H9 (cell line): ENCODE results near the gene SDC4. TPM values are rescaled to one million over a fixed set of nuclear protein-coding genes. Genes with fewer than 3 reads are reported as not detected.
A peak's percentile ranks its signal among the peaks of the same experiment; 100 is the strongest.

Experiments
- DNase-seq: peaks from one replicate; pipeline ENCODE4 v3.0.0-alpha.2; 2017
- H2AFZ ChIP-seq: one replicate; pipeline ENCODE4 v1.6.1; 2013; ENCODE audit warnings: mild to moderate bottlenecking, low read length, control low read depth, moderate library complexity
- H2AK5ac ChIP-seq: 2 replicates; pipeline ENCODE4 v1.6.1; 2013; ENCODE audit warnings: low read length, control low read depth, mixed read lengths; ENCODE audit not compliant: insufficient read length
- H2BK120ac ChIP-seq: one replicate; pipeline ENCODE4 v1.6.1; 2013; ENCODE audit warnings: low read depth, mild to moderate bottlenecking, low read length, control low read depth, inconsistent platforms; ENCODE audit not compliant: poor library complexity, severe bottlenecking
- H2BK12ac ChIP-seq: 2 replicates; pipeline ENCODE4 v1.6.1; 2013; ENCODE audit warnings: low read length, control low read depth, mixed read lengths, low read depth; ENCODE audit not compliant: insufficient read length
- H2BK15ac ChIP-seq: 2 replicates; pipeline ENCODE4 v1.6.1; 2013; ENCODE audit warnings: low read depth, low read length, control low read depth
- H2BK20ac ChIP-seq: one replicate; pipeline ENCODE4 v1.6.1; 2013; ENCODE audit warnings: low read depth, mild to moderate bottlenecking, low read length, control low read depth, inconsistent platforms; ENCODE audit not compliant: poor library complexity, severe bottlenecking
- H2BK5ac ChIP-seq: 2 replicates; pipeline ENCODE4 v1.6.1; 2013; ENCODE audit warnings: low read length, control low read depth, mixed read lengths; ENCODE audit not compliant: insufficient read length
- H3K14ac ChIP-seq: 2 replicates; pipeline ENCODE4 v1.6.1; 2013; ENCODE audit warnings: low read length, control low read depth; ENCODE audit not compliant: insufficient read depth
- H3K18ac ChIP-seq: 2 replicates; pipeline ENCODE4 v1.6.1; 2013; ENCODE audit warnings: low read depth, mild to moderate bottlenecking, mixed read lengths, low read length, control low read depth; ENCODE audit not compliant: insufficient read length
- H3K23ac ChIP-seq: 2 replicates; pipeline ENCODE4 v1.6.1; 2013; ENCODE audit warnings: low read length, control low read depth, mixed read lengths, low read depth; ENCODE audit not compliant: insufficient read length
- H3K23me2 ChIP-seq: 2 replicates; pipeline ENCODE4 v1.6.1; 2013; ENCODE audit warnings: low read depth, mild to moderate bottlenecking, mixed read lengths, low read length, control low read depth; ENCODE audit not compliant: insufficient read length, poor library complexity, severe bottlenecking
- H3K27ac ChIP-seq: 2 replicates; pipeline ENCODE4 v1.5.1; 2013; ENCODE audit warnings: low read length, control low read depth, mixed read lengths, low read depth; ENCODE audit not compliant: insufficient read length
- H3K27me3 ChIP-seq: 2 replicates; pipeline ENCODE4 v1.6.1; 2013; ENCODE audit warnings: low read length, control low read depth, inconsistent platforms; ENCODE audit not compliant: insufficient read depth
- H3K4ac ChIP-seq: 2 replicates; pipeline ENCODE4 v1.6.1; 2013; ENCODE audit warnings: low read depth, mild to moderate bottlenecking, control low read depth, inconsistent platforms, low read length, moderate library complexity
- H3K4me1 ChIP-seq: 2 replicates; pipeline ENCODE4 v1.6.1; 2013; ENCODE audit warnings: low read length, control low read depth, inconsistent platforms; ENCODE audit not compliant: insufficient read depth
- H3K4me2 ChIP-seq: 2 replicates; pipeline ENCODE4 v1.6.1; 2013; ENCODE audit warnings: low read length, control low read depth, mixed read lengths; ENCODE audit not compliant: insufficient read length, insufficient read depth
- H3K56ac ChIP-seq: 2 replicates; pipeline ENCODE4 v1.6.1; 2013; ENCODE audit warnings: low read depth, mild to moderate bottlenecking, mixed read lengths, low read length, control low read depth; ENCODE audit not compliant: insufficient read length
- H3K79me1 ChIP-seq: 2 replicates; pipeline ENCODE4 v1.6.1; 2013; ENCODE audit warnings: low read depth, mild to moderate bottlenecking, moderate library complexity, low read length, control low read depth, inconsistent platforms; ENCODE audit not compliant: insufficient read depth, poor library complexity, severe bottlenecking
- H3K79me2 ChIP-seq: 2 replicates; pipeline ENCODE4 v1.6.1; 2013; ENCODE audit warnings: low read length, control low read depth, inconsistent platforms; ENCODE audit not compliant: insufficient read depth
- H3K9ac ChIP-seq: 2 replicates; pipeline ENCODE4 v1.6.1; 2013; ENCODE audit warnings: low read length, control low read depth, mixed read lengths; ENCODE audit not compliant: insufficient read length; ENCODE audit errors: extremely low read depth
- H3K9me3 ChIP-seq: one replicate; pipeline ENCODE4 v1.6.1; 2013; ENCODE audit warnings: low read depth, low read length, inconsistent platforms; ENCODE audit not compliant: control insufficient read depth
- H3T11ph ChIP-seq: one replicate; pipeline ENCODE4 v1.6.1; 2013; ENCODE audit warnings: mild to moderate bottlenecking, low read length, control low read depth, inconsistent platforms
- H4K20me1 ChIP-seq: one replicate; pipeline ENCODE4 v1.6.1; 2013; ENCODE audit not compliant: control insufficient read depth, insufficient read length, insufficient read depth
- H4K5ac ChIP-seq: 2 replicates; pipeline ENCODE4 v1.6.1; 2013; ENCODE audit warnings: low read depth, mild to moderate bottlenecking, mixed read lengths, low read length, control low read depth; ENCODE audit not compliant: insufficient read length
- H4K8ac ChIP-seq: replicated peaks from 2 replicates; pipeline ENCODE4 v1.6.1; 2013; ENCODE audit warnings: low read length, control low read depth, mixed read lengths, low read depth; ENCODE audit not compliant: insufficient read length
- H4K91ac ChIP-seq: 2 replicates; pipeline ENCODE4 v1.6.1; 2013; ENCODE audit warnings: low read depth, mild to moderate bottlenecking, moderate library complexity, mixed read lengths, low read length, control low read depth; ENCODE audit not compliant: insufficient read length
- H3K27ac Mint-ChIP-seq, 3 experiments: 2 replicates in 2 of 3; 3 replicates in 1 of 3; pipeline ENCODE4 v1.8.0; 2020 to 2021; ENCODE audit warnings: mixed read lengths in 3 of 3, mild to moderate bottlenecking in 1 of 3, moderate library complexity in 1 of 3
- H3K27me3 Mint-ChIP-seq: 2 replicates; pipeline ENCODE4 v1.8.0; 2021; ENCODE audit warnings: low read depth, mild to moderate bottlenecking, moderate library complexity, mixed read lengths
- H3K36me3 Mint-ChIP-seq, 3 experiments: 2 replicates in 2 of 3; 3 replicates in 1 of 3; pipeline ENCODE4 v1.8.0; 2020 to 2021; ENCODE audit warnings: low read depth in 3 of 3, mixed read lengths in 3 of 3; ENCODE audit not compliant: insufficient read depth in 1 of 3
- H3K4me1 Mint-ChIP-seq, 2 experiments: 2 replicates each; pipeline ENCODE4 v1.8.0; 2020; ENCODE audit warnings: mixed read lengths in 2 of 2
- H3K4me3 Mint-ChIP-seq, 2 experiments: 2 replicates in 1 of 2; 3 replicates in 1 of 2; pipeline ENCODE4 v1.8.0; 2020 to 2021; ENCODE audit warnings: mild to moderate bottlenecking in 2 of 2, mixed read lengths in 2 of 2, moderate library complexity in 1 of 2
- H3K9me3 Mint-ChIP-seq, 2 experiments: 2 replicates in 1 of 2; 3 replicates in 1 of 2; pipeline ENCODE4 v1.8.0; 2020; ENCODE audit warnings: mild to moderate bottlenecking in 2 of 2, mixed read lengths in 2 of 2, moderate library complexity in 1 of 2
- CTCF ChIP-seq: fragments of 200-600 bp; sonication (generic); conservative IDR thresholded peaks from 3 replicates; pipeline ENCODE4 v1.8.0; 2021; ENCODE audit warnings: antibody characterized with exemption, mild to moderate bottlenecking
- WGBS: extraction: QIAGEN DNeasy Blood & Tissue Kit; methylation state at CpG from one replicate; pipeline ENCODE4 v1.1.7; 2013; ENCODE audit warnings: missing lambda C conversion rate, low lambda C conversion rate, mixed read lengths; ENCODE audit not compliant: insufficient read length; ENCODE audit errors: extremely low coverage; 5-methylcytosine and 5-hydroxymethylcytosine counted together
- total RNA-seq: library from RNA; stranded (reverse); gene quantifications from 2 replicates; pipeline ENCODE4 v1.2.1, GENCODE V29; 2021

The SDC4 gene
- total RNA-seq, 1 experiment from 2014 or later: 50.7 TPM

- Histone ChIP-seq H3K4me1 (peaks cover 41% of the 10 kb centered on the region), H2BK15ac (no peak overlapping the region), H3K14ac (no peak overlapping the region), H2BK12ac (no peak overlapping the region), H4K8ac (no peak overlapping the region), H4K20me1 (peaks cover 2% of the 10 kb centered on the region), H3K79me2 (peaks cover 5% of the 10 kb centered on the region; the same call in 1 of the 2 replicates), H3K18ac (peak overlapping the region; percentile 21), H2AK5ac (no peak overlapping the region), H4K5ac (no peak overlapping the region), H3K79me1 (no peaks in the 10 kb centered on the region), H3K9ac (no peak overlapping the region), H3K4ac (no peak overlapping the region; the same call in 1 of the 2 replicates), H3K9me3 (no peaks in the 10 kb centered on the region), H3T11ph (no peak overlapping the region), H3K23ac (no peak overlapping the region), H3K56ac (no peak overlapping the region), H3K23me2 (peaks cover 3% of the 10 kb centered on the region), H3K4me2 (peak overlapping the region; percentile 53), H4K91ac (no peak overlapping the region), H3K27me3 (no peaks in the 10 kb centered on the region), H2BK5ac (no peak overlapping the region), H2BK120ac (no peak overlapping the region), H2AFZ (no peak overlapping the region), H2BK20ac (no peak overlapping the region), H3K27ac (peak overlapping the region; percentile 11)
- Mint-ChIP-seq H3K27me3 (no peaks in the 10 kb centered on the region; the same call in 1 of the 2 replicates), H3K36me3 (peaks cover 3 to 13% (median 5%) of the 10 kb centered on the region in 3 experiments; a peak in 5 of 7 replicates), H3K27ac (peak overlapping the region; percentile 96 to 99 (median 98)), H3K4me3 (peak overlapping the region; percentile 65 to 76), H3K9me3 (no peaks in the 10 kb centered on the region), H3K4me1 (peaks cover 94 to 98% of the 10 kb centered on the region in 2 experiments)
- peak; percentile 55 for DNase-seq
- no CpG with 5 or more reads among the region's 1 CpG for WGBS
- no peak for TF ChIP-seq CTCF
These were observed 7.3 kb downstream of the SDC4 start for GRCh38 chr20:45340951-45341350.
